Smooth muscle cell of the brain vasculature (primary cell): ENCODE data around the gene ANKRD30A.
"Not testable (repeated sequence)": the region's sequence is repeated elsewhere in the genome, so short reads cannot be mapped to it uniquely, and the experiment has no call there.

Source experiments
- DNase-seq: peaks from one replicate; pipeline ENCODE4 v3.0.0-alpha.2; 2012; ENCODE audit warnings: low read depth, low spot score

The ANKRD30A gene, protein sequence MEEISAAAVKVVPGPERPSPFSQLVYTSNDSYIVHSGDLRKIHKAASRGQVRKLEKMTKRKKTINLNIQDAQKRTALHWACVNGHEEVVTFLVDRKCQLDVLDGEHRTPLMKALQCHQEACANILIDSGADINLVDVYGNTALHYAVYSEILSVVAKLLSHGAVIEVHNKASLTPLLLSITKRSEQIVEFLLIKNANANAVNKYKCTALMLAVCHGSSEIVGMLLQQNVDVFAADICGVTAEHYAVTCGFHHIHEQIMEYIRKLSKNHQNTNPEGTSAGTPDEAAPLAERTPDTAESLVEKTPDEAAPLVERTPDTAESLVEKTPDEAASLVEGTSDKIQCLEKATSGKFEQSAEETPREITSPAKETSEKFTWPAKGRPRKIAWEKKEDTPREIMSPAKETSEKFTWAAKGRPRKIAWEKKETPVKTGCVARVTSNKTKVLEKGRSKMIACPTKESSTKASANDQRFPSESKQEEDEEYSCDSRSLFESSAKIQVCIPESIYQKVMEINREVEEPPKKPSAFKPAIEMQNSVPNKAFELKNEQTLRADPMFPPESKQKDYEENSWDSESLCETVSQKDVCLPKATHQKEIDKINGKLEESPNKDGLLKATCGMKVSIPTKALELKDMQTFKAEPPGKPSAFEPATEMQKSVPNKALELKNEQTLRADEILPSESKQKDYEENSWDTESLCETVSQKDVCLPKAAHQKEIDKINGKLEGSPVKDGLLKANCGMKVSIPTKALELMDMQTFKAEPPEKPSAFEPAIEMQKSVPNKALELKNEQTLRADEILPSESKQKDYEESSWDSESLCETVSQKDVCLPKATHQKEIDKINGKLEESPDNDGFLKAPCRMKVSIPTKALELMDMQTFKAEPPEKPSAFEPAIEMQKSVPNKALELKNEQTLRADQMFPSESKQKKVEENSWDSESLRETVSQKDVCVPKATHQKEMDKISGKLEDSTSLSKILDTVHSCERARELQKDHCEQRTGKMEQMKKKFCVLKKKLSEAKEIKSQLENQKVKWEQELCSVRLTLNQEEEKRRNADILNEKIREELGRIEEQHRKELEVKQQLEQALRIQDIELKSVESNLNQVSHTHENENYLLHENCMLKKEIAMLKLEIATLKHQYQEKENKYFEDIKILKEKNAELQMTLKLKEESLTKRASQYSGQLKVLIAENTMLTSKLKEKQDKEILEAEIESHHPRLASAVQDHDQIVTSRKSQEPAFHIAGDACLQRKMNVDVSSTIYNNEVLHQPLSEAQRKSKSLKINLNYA (N-terminal part only)

DNA sequence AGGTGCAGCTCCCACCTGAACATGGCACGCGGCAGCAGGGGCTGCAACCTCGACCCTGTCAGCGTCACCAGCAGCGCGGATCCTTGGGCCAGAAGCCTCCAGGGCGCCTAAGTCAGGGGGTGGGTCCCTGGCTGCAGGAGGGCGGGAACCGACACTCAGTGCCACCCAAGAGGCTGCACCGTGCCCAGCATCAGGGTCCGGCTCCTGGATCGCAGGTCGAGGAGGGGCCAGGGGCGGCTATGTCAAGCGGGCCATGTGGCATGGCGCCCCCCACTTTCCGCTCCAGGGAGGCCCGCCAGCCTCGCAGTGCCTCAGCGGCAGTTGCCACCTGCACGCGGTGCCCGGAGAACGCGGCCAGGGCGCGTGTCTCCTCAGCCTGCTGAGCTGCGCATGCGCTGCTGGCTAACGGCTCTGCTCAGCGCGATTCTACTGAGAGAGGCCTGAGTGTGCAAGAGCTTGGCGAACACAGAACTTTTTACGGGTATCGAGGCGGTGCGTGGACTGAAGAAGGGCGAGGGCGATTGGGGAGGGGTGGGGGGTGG lies at the start of gene ANKRD30A:
Gene ANKRD30A (plus strand): TSS at position 408 of the 542 bp plus-strand sequence. CDS start 190 bp downstream, outside the sequence.
- DNase-seq, result no peak

- not testable (repeated sequence) for DNase-seq
These were observed 49.3 kb upstream of the ANKRD30A start for GRCh38 chr10:37076083-37076482.

- no peak for DNase-seq
These were observed 29.4 kb upstream of the ANKRD30A start for GRCh38 chr10:37095792-37096573.

DNA sequence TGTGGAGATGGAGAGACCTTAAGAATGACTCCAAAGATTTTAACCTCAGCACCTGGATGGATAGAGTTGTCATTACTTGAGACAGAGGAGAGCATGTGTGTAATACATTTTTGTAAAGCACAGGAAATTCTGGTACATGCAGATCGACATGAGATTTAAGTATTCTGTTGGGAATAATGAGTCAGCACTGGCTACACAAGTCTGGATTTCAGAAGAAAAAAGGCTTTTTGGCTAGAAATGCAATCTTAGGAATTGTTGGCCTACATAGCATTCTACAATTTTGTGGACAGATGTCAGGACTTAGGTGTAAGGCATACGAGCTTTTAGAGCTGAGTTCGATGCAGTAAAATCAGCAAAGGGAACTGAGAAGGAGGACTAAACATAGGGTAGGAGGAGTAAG lies 24.1 kb upstream of the ANKRD30A start:
- no peak for DNase-seq

DNA sequence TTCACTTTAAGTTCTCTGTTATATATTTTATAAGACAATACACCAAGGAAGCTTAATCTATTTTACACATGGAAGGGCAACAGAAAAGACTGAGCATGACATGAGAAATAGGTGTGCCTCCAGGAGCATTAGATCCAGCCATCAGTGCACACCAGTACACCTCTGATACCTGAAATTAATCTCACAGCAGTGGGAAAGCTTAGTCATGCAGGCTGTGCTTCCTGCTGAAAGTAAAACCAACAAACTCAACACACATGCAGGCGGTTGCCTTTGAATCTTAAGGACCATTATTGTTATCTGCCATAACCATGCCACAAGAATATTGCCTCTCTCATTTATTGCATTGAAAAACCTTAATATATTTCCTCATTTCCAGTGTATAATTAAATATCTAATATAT lies 16.4 kb upstream of the ANKRD30A start:
- DNase-seq, result no peak

- no peak for DNase-seq
These were observed 866 bp upstream of the ANKRD30A start for GRCh38 chr10:37124532-37124931.

GRCh38 chr10:37125921-37126320 lies 523 bp downstream of the ANKRD30A start:
- DNase-seq, result no peak

GRCh38 chr10:37146443-37146842 lies 21.0 kb downstream of the ANKRD30A start:
- no peak for DNase-seq

- not testable (repeated sequence) for DNase-seq
These were observed 37.0 kb downstream of the ANKRD30A start for GRCh38 chr10:37162430-37162829.

DNA sequence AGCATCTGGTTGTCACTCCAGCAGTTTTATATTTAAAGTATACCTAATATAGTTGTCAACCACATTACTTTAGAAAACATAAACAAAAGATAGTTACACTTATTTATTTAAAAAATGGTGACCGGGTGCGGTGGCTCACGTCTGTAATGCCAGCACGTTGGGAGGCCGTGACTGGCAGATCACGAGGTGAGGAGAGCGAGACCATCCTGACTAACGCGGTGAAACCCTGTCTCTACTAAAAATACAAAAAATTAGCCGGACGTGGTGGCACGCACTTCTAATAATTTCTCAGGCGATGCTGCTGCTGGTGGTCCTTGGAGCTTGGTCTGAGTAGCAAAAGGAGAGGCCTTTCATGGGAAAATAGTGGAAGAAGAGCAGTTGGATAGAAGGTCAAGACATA lies 46.5 kb downstream of the ANKRD30A start:
- not testable (repeated sequence) for DNase-seq

GRCh38 chr10:37178296-37178695 lies 52.9 kb downstream of the ANKRD30A start:
- not testable (repeated sequence) for DNase-seq

GRCh38 chr10:37182719-37183118 lies 57.3 kb downstream of the ANKRD30A start:
- DNase-seq, result not testable (repeated sequence)

GRCh38 chr10:37206132-37206531 lies 80.7 kb downstream of the ANKRD30A start:
- no peak for DNase-seq

DNA sequence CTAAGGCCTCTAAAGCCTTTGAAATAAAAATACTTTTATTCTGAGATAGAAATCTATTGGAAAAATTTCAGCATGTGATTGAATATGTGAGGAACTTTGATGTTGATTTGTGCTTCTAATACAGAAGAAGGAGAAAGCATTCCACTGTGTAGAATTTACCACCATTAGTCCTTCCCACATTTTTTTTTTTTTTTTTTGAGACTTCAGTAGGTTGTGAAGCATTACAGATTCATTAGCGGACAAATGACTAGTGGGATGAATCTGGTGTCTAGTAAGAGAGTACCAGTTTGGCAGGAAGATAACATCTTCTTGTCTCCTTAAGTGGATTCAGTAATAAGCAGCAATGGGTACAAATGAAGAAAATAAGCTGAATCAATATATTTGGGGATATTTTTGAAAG lies 95.5 kb downstream of the ANKRD30A start:
- no peak for DNase-seq

DNA sequence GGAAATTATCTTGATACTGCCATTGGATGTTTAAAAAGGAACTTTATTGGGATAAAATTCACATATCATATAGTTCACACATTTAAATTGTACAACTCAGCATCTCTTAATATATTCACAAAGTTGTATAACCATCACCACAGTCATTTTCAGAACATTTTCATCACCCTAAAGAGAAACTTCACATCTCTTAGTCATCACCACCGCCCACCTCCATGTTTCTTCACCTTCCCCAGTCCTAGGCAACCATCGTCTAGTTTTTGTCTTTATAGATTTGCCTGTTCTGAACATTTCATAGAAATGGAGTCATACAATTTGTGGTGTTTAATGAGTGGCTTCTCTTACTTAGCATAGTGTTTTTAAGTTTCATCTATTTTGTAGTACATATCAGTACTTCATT lies 96.6 kb downstream of the ANKRD30A start:
- no peak for DNase-seq

DNA sequence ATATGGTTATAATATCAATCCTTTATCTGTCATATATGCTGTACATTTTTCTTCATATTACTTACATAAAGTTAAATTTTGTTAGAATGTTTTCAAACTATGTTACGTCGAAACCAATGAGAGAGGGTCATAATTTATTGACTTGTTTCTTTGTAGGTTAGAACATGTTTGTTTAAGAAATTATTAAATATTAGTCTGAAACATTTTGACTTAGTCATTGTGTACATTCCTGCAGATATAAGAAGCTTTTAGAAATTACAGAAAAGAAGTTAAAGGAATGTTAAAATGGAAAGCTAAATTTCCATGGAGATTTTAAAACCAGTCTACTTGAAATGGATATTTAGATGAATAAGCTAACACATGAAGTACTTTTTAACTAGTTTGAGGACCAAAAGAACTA lies 99.8 kb downstream of the ANKRD30A start:
- no peak for DNase-seq

GRCh38 chr10:37226524-37226923 lies 101.1 kb downstream of the ANKRD30A start:
- no peak for DNase-seq

- no peak for DNase-seq
These were observed 109.3 kb downstream of the ANKRD30A start for GRCh38 chr10:37234692-37235091.

- no peak for DNase-seq
These were observed 110.7 kb downstream of the ANKRD30A start for GRCh38 chr10:37236093-37236492.

DNA sequence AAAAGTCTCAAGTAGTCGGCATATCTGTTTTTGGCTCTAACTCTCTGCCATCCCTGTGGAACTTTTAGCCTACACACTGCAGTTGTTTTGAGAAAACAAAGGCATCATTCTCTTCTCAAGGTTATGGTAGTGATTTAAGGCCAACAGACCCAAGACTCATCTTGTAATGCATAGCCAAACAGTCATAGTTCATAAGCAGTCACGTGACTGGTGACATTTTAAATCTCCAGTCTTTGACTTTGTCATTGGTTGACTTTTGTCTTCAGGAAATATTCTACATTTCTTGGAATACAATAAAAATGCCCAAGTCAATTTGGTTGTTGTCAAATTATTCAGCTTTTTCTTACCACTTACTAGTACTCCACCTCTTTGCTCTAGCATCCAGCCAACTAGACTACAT lies 114.8 kb downstream of the ANKRD30A start:
- no peak for DNase-seq

DNA sequence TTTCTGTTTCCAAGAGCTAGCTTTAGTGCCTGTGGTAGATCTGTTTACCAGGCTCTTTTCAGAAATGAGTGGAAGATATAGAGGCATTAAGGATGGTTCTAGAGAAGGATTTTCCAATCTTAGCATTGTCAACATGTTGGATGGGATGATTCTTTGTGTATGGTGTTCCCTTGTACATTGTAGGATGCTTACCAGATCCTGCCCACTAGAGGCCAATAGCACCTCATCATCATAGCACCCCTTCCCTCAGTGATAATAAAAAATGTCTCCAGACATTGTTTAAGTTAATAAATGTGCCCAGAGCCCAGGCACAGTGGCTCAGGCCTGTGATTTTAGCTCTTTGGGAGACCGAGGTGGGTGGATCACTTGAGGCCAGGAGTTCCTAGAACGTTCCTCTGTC lies 121.2 kb downstream of the ANKRD30A start:
- no peak for DNase-seq
